Forelimb muscle (tissue), 1 donor: ENCODE data around the gene FBLN2. TPM values are rescaled to one million over a fixed set of nuclear protein-coding genes. Genes with fewer than 3 reads are reported as not detected.

Experiments
- DNase-seq: peaks from one replicate; pipeline ENCODE4 v3.0.0-alpha.2; 2013; ENCODE audit warnings: low read depth
- polyA plus RNA-seq: library from polyadenylated mRNA; unstranded; fragments of 120-200 nt; gene quantifications from one replicate; pipeline ENCODE4 v1.2.1, GENCODE V29; 2013; ENCODE audit not compliant: insufficient read length

Gene FBLN2
- polyA plus RNA-seq, 1 donor, result 35.1 TPM

DNA sequence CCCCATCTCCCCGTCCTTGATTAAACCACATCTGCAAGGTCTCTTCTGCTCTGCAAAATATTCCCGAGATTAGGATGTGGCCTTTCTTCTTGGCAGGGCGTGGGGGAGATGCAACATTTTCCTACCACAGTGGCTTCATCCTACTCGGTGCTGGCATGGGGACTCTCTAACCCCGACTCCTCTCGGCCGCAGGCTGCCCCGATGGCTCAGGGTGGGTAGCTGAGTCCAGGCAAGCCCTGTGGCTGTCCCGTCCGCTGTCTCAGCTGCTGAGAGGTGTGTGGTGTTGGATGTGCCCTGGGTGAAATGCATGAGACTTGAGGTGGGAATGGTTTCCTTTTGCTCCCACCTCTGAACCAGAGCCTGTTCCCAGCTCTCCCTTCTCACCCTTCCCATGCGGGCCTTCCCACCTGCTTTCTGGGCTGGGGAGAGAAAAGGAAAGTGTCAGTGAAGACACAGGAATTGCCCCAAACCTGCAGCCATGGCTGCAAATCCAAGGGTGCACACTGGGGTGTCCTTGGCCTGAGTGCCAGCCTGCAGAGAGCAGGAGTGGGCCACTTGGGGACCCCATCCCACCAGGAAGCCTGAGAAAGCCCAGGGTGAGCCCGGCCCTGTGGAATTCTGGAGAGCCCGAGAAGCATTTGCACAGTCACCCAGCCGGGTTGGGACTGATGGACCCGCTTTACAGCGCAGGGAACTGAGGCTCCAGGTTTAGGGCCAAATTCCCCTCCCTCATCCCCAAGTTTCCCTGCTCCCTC, 115.0 kb downstream of the FBLN2 start:
- DNase-seq, result no peak

DNA sequence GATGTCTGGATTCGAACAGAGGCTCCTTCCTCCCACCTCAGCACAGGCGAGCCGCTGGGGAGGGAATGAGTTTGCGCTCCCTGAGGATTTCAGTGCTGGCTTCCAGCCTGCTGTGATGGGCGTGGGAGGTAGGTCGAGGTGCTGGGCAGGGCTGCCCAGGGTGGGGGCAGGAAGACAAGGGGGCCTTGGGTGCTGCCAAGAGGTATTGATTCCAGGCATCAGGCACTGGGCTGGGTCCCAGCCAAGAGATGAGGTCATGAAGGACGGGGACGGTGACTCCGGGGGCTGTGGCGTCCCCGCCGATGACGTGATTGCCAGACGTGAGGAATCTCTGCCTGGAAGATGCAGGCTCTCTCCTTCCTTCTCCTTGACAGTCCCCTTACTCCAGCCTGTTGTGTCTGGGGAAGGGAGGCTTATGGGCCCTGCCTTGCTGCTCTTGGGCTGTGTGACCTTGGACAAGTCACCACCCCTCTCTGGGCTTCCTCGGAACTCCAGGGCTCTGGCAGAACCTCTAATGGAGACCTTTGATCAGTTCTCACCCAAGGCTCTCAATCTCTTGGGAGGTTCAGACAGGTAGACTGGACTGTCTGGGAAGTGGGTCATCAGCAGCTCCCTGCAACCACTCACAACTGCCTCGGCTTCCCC, 116.8 kb downstream of the FBLN2 start:
- DNase-seq, result no peak

DNA sequence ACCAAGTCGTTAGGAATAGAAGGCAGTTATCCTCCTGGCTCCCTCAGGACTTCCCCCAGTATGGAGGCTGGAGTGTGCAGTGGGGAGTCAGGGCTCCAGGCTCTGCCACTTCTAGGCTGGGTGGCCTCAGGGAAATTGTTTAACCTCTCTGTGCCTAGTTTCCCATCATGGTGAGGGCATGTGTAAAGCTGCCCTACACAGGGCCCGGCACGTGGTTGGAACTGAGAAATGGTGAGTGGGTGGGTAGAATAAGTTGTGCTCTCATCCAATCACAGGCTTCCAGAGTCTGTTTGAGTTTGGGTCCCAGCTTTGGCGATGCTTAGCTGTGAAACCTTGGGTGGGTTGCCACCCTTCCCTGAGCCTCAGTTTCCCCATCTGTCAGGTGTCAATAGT, 117.3 kb downstream of the FBLN2 start:
- DNase-seq, result no peak

DNA sequence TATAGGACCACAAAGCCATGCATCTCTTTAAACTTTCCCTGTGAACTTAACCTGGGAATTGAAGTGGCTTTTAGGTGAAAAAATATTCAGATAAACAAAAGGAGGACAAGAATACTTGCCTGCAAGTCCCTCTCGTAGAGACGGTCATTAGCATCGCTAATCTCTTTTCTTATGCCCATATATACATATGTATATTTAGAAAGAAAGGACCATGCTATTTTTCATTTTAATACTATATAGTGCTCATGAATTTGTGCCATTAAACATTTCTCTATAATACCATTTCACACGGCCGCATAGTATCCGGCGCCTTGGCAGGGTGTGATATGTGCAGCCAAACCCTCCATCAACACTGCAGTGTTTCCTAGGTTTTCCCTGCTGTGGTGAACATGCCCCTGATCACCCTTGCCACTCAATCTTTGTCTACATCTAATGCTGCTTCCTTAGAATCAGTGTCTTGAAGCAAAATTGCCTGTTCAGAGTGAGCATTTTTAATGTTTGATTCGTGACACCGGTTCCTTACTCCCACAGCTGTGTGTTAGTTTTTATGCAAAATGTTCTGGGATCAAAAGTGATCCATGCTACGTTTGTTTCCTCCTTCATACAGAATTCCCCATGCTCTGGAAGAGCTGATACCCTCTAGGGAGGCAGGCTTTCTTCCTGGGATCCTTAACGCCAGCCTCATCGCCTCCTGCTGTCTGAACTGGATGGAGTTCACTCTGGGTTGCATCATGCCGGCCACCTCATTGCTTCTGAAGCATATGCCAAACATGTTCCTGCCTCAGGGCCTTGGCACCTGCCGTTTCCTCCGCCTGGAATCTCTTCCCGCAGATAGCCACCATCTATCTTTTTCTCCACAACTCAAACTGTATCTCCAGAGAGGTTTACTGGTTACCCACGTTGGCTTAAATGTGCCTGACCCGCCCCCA, 118.1 kb downstream of the FBLN2 start:
- no peak for DNase-seq

DNA sequence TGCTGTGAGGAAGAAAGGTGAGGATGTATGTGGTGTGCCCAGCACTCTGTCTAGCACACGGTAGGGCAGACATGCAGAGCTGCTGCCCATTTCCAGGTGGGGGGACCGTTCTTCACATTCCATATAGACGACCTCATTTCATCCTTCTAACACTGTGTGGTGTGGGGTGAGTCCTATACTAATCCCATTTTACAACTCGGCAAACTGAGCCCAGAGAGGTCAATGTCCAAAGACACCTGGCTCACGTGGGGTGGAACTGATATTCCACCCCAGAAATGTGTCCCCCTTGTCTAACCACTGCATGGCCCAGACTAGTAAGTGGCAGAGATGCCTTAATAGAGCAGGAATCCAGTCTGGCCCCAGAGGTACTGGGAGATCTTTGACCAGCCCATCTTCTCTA, 119.2 kb downstream of the FBLN2 start:
- DNase-seq, result no peak

DNA sequence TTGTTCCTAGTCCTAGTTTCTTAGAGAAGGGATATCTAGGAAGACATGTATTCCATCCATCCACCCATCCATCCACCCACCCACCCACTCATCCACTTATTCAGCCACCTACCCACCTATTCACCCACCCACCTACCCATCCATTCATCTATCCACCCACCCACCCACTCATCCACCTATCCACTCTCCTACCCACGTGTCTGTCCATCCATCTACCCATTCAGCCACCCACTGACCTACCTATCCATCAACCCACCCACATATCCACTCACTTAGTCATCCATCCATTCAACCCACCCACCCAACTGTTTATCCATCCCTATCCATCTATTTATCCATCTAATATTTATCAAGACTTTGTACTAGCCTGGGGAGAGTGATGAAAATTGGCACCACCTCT, 120.5 kb downstream of the FBLN2 start:
- no peak for DNase-seq

DNA sequence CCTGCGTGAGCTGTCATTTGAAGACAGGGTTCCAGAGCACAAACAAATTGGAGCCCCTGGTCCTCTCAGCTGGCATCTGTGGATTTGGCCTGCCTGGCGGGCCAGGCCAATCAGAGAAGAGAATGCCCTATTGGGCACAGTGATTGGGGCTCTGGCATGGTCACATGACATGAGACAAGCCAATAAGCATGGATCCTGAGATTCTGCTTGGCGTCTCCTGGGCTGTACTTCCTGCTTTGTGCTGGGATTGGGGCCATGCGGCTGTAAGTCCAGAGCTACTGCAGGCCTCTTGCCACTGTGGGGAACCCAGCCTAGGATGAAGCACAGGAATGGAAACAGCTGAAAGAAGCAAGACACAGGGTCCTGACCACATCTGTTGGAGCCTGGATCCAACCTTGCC, 121.4 kb downstream of the FBLN2 start:
- DNase-seq, result no peak

DNA sequence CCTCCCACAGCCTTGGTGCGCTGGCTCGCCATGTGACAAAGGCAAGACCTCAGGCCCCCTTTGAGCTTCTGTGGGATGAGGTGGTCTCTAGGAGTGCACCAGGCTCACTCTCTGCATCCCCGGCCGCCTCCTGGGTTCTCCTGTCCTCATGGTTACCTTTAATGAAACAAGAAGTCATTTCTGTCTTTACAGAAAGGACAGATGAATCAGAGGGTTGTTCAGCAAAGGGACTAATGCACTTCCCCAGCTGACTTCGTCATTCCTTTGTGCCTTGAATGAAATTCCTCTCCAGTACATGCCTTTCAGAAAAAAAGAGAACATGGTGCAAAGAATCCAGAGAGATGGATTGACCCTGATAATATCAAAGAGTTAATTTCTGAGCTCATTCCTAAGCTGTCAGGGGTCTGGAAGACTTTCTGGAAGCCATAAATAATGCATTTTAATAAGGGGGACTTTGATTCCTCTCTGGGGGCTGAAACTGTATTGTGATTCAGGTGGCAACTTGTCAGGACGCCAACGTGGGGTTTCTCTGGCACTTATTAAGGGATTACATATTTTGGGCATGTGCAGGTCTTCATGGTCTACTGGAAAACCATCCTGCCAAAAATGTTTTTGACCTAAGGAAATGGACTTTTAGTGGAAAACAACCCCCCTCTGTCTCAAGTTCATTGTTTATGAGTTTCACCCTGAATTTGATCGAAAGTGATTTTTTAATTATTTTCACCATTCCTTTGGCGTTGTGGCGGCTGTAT, 122.7 kb downstream of the FBLN2 start:
- no peak for DNase-seq

DNA sequence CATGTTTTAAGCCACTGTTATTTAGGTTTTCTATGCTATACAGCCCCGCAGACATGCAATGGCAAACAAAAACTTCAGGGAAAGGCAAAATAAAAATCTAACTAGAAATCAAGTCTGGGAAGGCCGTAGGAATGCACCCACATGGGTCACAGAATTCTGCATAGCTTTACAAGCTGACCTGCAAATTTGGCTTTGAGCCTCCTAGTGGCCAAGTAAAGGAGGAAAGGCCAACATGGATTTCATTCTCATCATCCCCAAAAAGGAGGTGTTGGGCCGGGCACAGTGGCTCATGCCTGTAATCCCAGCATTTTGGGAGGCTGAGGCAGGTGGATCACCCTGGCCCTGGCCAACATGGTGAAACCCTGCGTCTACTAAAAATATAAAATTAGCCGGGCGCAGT, 124.3 kb downstream of the FBLN2 start:
- DNase-seq, result no peak

DNA sequence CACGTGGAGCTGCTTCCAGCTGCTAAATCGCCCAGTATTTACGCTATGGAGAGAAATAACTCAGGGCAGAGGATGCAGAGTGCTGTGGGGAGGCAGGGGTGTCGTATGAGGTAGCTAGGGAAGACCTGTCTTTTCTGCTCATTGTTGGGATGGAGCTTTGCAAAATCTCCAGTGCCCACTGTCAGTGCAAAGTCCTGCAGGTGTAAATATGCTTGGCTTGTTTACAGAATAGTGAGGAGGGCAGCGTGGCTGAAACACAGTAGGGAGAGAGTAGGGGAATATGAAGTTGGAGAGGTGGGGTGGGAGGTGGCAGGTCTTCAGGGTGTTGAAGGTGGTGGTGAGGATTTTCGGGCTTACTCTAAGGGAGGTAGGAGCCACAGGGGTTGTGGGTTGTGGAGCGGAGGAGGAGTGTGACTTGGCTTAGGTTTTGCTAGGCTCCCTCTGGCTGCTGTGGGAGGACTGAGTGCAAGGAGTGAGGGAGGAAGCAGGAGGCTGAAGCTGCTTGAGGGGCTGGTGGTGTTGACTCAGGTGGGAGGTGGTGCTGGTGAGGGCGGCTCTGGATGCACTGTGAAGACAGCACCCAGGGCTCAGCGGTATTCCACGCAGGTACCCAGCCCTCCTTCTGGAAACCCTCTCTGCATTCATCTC, 125.7 kb downstream of the FBLN2 start:
- DNase-seq, result no peak

DNA sequence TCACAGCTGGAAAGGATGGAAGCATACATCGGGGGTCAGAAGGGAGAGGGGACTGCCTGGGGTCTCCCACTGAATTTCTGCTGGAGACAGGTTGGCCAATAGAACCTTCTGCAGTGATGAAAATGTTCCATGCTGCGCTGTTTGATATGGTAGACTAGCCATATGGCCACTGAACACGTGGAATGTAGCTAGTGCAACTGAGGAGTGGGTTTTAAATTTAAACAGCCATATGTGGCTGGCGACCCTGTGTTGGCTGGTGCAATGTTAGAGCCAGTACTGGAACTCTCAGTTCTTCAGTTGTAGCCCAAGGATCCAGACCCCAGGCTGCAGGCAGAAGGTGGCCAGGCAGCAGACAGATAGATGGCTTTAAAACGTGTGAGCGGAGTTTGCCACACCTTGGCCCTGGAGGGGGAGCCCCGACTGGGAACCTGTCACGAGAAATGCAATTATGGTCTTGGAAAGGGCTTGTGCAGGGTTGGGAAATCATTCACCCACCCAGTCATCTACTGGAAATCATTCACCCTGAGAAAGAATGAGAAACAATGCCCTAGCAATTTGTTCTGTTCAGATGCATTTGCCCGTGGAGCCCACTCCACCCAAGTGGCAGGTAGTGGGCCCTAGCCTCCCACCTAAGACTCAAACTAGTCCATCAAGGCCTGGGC, 127.6 kb downstream of the FBLN2 start:
- DNase-seq, result no peak

DNA sequence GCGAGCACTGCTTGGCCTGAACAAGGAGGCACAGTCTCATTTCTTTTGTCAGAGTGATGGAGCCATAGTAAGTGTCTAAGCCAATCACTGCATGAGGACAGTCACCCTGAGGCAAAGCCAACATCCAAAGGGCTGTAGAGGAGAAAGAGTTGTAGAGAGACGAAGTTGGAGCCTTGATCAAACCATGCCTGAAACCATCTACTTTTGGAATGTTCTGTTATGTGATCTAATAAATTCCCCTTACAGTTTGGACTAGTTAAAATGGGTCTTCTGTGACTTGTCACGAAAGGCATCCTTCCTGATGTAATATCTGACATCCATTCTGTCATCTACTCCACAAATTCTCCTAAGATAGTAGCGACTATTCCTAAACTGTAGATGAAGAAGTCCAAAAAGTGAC, 128.3 kb downstream of the FBLN2 start:
- no peak for DNase-seq

DNA sequence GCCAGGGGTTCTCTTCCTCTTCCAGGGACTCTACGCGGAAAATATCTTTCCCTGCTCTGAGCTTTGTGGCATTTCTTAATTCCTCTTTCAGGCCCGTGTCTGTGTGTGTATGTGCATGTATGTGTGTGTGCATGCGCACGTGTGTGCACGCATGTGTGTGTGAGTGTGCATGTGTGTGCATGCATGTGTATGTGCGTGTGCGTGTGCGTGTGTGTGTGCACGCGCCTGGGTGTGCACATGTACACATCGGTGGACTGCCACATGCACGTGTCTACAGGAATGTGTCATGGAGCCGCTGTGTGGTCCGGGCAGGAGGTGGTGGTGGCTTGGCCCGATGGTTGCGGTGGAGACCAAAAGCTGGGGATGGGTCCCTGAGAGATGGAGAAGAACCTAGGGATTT, 133.0 kb downstream of the FBLN2 start:
- DNase-seq, result no peak

DNA sequence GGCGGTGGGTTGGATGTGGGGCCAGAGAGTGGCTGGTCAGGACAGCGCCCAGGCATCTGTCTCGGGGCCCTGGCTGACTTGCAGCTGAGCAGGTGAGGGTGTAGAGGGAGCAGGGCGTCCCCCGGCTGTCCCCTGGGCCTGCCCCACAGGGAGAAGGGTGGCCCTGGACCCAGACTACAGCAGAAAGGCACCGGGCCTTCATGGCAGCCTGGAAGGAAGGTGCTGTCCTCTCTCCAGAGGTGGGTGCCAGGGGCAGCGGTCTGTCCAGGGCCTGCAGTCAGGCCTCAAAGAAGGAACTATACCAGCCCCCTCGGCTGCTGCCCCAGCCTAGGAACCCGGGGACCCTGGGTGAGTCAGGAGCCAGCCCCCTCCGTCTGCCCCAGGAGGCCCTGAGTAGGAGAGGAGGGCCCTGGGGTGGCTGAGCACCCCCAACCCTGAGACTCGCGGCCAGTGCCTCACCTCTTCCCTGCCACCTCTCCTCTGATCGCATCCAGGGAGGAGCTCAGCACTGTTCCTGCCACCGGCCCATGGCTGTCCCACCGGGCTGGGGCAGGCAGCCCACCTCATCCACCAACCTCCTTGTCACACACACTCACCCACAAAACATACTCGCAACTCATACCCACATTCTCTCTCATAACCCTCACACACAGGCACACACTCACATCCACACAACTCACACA, 133.5 kb downstream of the FBLN2 start:
- no peak for DNase-seq

DNA sequence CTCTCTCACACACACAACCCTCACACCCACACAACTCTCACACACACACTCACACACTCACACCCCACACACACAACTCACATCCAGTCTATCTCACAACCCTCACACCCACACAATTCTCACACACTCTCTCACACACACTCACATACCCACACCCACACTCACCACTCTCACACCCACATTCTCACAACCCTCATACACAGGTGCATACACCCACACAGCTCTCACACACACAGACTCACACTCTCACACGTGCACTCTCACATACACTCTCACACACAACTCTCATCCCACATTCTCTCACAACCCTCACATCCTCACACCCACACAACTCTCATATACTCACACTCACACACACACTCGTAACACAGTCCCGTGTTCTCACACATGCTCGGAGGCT, 134.4 kb downstream of the FBLN2 start:
- DNase-seq, result no peak

DNA sequence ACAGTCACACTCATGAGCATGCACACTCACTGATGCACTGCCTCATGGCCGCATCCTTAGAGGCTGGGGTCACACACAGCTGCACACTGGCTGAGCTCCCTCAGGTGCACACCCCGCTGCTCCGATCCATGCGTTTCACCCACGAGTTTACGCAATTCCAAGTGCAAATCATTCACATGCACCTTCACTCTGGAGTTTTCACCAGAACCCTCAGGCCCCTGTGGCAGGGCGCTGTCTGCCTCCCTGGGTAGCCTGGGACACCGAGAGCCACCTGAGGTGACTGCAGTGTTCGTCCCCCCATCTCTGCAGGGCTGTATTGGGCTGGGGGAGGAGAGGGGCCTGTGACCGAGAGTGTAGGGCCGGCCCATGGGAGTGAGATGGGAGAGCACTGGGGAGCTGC, 134.8 kb downstream of the FBLN2 start:
- no peak for DNase-seq

DNA sequence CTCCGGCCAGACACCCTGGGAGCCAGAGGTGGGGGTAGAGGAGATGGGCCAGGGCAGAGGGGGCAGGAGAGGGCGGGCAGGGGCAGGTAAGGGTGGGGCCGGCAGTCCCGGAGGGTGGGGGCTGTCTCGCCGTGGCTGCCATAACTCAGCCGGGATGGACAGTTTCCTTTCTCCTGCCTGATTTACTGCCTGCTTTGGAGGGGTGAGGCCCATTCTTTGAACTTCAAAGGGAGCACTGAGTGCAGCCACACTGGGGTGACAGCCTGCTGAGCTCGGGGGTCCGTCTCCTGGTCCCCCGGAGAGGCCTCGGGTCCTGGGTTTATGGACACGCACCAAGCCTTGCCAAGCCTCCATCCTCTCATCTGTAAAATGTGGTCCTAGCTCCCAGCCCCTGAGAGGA, 135.4 kb downstream of the FBLN2 start:
- DNase-seq, result no peak

DNA sequence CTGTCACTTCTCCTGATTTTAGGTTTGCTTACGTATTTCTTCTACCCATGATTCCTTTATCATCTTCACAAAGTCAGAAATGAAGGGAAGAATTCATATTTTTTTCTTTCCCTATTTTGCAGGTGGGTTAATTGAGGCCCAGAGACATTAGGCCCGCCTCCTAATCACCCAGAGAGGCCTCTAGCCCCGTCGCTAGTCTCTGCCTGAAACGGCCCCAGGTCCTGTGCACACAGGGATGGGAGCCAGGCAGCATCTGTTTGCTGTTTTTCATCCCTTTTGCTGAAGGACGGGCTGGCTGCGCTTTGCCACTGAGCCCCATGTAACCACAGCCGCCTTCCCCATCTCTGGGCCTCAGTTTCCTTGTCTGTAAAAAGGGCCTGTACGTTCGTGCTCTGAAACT, 135.9 kb downstream of the FBLN2 start:
- DNase-seq, result no peak

DNA sequence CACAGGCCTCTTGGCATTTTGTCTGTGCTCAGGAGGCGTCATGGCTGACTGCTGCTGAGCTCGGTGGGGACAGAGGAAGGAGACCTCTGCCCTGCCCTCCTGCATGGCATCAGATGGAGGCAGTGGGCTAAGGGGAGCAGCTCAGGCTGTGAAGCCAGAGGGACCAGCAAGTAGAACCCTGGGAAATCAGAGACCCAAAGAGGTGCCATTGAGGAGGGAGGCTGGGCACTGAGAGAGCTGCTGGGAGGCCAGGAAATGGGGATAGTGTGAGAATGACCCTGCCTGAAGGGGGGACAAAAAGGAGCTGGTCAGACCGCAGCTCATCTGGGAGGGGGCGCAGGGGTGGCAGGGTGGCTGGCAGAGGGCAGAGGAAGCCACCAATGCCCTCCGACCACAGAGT, 136.8 kb downstream of the FBLN2 start:
- no peak for DNase-seq
